ENCODE data around the gene SMIM38.
"Not testable (repeated sequence)": the region's sequence is repeated elsewhere in the genome, so short reads cannot be mapped to it uniquely, and the experiment has no call there.

Gene SMIM38

DNA sequence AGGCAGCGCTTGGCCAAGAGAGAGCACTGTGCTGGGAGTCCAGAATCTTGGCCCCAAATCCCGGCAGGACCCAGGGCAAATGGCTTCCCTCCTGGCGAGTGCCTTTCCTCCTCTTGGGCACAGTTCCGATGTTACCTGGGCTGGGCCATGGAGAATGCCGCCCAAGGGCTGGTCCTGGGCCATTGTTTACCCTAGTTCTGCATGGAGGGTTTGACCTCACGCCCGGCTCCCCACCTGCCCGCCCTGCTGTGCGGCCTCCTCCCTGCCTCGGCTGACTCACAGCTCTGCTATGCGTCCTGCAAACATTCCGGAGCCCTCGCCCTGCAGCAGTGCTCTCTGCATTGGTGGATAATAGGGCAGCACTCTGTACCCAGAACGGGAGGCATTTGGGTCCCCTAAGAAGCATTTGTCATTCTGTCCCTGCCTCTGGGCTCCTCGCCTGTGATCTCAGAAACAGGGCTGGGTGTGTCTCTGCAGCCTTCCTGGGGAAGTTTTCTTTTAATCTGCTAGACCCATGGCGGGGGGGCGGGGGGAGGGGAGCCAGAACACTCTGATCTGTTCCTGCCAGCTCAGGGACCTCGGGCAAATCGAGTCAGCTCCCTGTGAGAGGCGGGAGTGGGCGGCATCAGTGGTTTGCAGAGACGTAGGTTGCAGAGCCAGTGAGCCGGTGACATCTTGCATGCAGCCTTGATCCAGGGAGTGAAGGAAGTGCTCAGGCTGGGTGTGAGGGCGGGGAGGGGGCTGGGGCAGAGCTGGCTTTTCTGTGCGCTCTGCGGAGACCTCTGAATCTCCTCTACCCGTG is 32.9 kb upstream of the SMIM38 start:
- peak in 1 of 2 experiments; percentile 38 for DNase-seq

DNA sequence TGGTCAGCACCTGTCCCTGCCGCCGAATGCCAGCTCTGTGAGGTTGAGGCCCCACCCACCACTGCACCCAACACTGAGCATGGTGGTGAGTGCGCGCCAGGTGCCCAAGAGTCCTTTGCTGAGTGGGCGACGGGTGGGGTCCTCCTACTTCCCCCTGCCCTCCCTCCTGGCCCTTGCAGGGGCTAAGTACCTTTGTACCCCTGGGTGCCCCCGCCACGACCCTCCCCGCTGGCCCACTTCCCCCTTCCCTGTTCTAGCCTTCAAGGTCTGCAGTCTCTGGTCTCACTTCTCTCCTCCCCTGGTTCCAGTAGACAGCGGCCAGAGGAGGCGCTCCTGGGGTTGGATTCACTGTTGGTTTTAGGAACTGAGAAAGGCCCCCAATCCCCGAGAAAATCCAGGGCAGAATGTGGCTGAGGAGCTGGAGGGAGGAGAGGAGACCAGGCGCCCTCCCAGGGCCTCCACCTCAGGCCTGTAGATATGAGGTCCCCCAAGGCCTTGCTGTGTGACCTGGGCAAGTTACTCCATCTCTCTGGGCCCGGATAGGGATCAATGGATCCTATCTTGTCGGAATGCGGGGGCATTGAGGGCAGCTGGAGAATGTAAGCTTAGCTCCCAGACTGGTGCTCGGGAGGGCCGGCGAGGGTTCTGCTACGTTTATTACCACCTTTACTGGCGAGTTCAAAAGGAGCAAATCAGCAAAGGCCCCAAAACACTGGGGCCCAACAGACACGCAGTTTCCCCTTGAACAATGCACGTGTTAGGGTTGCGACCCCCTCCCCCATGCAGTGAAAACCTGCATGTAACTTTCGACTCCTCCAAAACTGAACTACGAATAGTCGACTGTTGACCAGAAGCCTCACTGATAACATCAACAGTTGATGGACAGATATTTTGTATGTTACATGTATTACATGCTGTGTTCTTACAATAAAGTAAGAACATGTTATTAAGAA is 31.9 kb upstream of the SMIM38 start:
- no peak for DNase-seq

DNA sequence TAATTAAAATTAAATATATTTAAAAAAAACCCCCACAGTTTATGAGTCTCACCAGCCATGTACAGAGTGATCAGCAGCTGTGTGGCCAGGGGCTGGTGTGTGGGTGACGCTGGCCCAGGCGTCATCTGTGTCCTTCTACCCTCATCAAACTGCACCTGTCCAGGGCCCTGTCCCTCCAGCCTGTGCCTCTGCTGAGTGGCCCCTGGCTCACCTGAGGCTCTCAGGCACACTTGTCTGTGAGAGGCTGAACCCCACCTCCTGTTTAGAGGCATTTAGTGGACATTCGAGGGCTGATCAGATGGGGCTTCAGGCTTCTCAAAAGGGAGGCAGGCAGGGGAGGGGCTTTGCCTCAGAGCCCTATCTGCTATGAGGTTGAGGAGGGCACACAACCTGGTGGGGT is 29.9 kb upstream of the SMIM38 start:
- DNase-seq = no peak

DNA sequence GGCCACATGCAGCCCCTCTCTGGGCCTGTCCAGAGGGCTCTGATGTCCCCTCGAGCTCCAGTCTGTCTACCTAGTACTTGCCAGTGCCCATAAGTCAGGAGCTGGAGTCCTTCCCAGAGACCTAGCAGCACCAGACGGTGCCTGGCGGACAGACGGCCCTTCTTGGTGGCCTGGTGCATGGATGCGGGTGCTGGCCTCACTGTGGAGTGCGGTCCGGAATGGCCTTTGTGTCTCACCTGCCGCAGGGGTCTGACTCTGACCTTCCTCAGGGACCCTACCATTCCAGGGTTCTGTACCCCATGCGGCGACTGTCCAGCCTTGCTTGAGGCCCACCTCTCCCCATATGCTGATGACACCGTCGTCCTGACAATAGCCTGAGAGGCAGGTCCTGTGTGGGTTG is 29.4 kb upstream of the SMIM38 start:
- no peak for DNase-seq

DNA sequence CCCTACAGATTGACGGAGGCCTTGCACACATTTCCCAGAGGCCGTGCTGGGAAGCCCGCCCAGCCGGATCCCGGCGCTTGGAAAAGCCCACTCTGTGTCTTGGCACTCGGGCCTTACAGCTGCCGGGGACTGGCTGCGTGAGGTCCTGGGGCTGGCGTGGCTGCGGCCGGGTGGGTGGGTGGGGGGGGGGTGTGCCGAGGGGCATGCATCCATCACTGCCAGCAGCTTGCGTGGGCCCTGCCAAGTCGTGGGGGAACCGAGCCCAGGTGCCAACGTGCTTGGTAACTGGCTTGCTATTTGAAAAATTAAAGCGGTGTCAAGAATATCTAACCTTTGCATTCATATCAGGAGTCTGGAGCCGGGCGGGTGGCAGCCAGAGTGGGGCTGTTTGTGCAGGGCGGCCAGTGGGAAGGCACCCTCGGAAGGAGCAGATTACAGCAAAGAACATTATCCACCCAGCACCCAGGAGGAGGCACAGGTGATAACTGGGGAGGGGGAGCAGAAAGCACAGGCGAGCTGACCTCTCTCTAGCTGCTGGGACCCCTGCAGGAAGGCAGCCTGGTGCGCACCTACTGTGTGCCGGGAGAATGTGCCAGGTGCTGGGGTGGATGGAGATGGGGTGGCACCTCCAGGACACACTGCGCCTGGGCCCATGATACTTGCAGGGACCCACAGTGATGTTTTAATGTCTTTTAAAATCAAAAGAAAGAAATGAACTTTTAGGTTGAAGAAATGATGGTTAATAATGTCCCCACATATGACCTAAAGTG is 28.5 kb upstream of the SMIM38 start:
- DNase-seq = no peak

DNA sequence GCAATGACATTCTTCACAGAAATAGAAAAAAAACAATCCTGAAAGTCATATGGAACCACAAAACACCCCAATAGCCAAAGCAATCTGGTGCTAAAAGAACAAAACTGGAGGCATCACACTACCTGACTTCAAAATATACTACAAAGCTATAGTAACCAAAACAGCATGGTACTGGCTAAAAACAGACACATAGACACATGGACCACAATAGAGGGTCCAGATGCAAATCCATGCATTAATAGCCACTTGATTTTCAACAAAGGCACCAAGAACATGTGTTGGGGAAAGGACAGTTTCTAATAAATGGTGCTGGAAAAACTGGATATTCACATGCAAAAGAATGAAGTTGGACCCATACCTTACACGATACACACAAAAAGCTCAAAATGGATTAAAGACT is 27.9 kb upstream of the SMIM38 start:
- DNase-seq = no peak

DNA sequence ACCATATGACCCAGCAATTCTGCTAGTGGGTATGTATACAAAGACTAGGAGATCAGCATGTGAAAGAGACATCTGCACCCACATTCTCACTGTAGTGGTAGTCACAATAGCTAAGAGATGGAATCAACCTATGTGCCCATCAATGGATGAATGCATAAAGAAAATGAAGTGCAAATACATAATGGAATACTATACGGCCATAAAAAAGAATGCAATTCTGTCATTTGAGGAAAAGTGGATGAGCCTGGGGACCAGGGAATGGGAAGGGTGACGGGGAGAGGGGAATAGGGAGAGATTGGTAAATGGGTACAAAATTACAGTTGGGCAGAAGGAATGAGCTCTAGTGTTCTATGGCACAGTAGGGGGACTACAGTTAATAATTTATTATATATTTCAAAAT is 26.7 kb upstream of the SMIM38 start:
- no peak for DNase-seq

DNA sequence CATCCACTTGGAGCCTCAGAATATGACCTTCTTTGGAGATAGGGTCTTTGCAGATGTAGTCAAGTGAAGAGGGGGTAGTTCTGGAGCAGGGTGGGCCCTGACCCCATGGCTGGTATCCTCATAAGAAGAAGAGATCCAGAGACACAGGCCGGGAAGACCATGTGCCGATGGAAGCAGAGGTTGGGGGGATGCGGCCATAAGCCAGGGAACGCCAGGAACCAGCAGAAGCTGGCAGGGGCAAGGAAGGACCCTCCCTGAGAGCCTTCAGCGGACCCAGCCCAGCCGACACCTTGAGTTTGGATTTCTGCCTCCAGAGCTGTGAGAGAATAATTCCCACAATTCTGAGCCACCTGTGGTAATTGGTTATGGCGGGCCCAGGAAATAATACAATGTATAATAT is 26.1 kb upstream of the SMIM38 start:
- no peak for DNase-seq

DNA sequence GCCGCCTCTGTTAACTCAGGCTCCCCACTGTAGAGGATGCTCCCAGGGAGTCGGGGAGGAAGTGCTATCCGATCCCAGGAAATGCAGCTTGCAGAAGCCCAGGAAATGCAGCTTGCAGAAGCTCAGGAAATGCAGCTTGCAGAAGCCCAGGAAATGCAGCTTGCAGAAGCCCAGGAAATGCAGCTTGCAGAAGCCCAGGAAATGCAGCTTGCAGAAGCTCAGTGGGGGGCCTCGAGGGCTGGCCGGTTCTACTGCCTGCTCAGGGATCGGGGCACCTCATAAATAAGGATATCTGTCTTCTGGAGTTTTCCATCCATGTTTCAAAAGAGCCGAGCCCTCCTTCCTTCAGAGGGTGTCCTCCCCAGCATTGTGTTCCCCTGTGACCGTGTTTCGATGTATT is 25.1 kb upstream of the SMIM38 start:
- DNase-seq = no peak

DNA sequence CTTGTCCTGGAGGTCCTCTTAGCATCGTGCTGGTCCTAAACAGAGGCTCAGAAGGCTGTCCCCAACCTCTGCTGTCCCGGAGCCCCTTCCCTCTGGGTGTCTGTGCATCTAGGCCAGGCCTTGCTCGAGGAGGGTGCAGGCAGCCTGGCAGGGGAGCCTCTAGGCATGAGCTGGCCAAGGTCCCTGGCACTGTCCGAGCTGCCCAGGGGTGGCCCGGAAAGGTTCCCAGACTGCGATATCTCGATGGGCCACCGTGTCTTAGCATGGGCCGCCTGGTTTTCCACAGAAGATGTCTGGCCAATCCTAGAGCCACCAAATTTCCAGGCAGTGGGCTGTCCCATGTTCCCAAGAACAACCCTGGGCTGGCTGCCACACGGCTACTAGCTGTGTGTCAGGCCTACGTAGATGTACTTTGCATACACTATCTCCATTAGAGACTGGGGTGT is 24.6 kb upstream of the SMIM38 start:
- DNase-seq = no peak

DNA sequence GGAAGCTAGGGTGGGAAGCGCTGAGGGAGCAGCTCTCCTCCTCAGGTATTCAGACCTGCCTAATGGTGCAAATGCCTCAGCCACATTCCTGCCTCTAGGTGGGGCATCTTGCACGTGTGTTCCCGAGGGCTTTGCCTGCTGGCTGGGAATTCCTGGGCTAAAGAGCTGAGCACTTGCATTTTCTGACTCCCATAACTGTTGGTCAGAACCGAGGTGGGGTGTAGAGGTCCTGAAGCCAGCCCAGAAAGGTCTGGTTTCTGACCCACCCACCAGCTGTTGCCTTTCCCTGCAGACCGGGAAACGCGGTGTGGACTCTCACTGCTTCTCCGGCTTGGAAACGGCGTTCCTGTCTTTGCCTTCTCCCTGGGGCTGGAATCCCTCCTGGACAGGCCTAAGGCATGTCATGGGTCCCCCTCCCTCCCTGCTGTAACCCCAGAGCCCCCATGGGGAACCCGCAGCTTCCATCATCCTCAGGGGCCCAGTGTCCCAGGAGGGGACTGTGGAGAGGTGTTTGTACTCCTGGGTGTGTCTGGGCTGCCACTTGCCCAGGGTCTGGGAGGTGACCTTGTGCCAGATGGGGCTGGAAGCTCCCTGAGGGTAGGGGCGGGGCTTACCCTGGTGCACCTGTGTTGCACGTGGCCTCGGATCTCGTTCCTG is 24.0 kb upstream of the SMIM38 start:
- peak; percentile 62 to 75 for DNase-seq

DNA sequence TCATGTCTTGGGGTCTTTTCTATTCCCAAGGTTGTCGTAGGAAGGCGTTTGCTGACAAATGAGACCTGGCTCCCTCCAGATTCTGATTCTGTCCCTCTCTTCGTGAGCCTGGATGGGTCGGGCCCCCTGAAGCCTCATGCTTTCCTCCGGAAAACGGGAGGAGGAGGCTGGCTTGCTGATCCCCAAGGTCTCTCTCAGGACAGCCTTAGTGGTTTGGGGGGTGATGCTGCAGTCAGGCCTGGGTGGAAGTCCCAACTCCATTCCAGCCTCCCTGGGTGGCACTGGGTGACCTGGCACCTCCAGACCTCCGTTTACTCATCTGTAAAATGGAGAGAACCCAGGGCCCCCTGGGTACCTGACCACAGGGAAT is 23.4 kb upstream of the SMIM38 start:
- DNase-seq = no peak

DNA sequence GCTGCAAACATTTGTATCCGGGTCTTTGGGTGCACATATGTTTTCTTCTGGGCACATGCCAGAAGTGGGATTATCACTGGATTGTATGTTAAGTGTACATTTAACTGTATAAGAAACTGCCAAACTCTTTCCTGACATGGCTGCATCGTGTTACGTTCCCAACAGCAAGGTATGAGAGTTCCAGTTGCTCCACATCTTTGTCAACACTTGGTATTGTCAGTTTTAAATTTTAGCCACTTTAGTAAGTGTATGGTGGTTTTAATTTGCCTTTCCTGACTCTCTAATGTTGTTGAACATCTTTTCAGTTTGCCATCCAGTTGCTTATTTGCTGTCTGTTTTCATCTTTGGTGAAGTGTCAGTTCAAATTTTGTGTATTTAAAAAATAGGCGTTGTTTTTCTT is 22.5 kb upstream of the SMIM38 start:
- no peak for DNase-seq

DNA sequence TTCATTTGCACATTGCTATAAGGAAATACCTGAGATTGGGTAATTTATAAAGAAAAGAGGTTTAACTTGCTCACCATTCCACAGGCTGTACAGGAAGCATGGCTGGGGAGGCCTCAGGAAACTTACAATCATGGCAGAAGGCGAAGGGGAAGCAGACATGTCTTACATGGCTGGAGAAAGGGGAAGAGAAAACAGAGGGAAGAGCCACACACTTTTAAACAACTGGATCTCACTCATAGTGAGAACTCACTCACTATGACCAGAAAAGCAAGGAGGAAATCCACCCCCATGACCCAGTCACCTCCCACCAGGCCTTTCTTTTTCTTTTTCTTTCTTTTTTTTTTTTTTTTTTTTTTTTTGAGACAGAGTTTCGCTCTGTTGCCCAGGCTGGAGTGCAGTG is 21.6 kb upstream of the SMIM38 start:
- DNase-seq = not testable (repeated sequence)

DNA sequence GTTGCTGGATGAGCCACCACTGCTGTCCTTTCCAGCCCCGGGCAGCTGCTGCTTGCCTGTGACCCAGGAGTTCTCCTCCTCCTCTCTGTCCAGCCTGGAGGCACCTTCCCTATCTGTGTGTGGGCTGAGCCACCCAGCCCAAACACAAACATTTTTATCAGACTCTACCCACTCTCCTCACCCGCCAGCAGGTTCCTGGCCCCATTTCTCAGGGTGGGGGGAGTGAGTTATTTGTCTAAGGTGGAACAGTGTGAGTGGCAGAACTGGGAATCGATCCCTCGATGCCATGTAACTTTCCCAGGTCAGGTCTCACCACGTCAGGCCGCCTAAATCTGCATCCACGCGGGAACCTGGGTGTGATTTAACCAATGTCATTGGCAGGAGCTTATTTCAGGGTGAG is 20.8 kb upstream of the SMIM38 start:
- DNase-seq = no peak

DNA sequence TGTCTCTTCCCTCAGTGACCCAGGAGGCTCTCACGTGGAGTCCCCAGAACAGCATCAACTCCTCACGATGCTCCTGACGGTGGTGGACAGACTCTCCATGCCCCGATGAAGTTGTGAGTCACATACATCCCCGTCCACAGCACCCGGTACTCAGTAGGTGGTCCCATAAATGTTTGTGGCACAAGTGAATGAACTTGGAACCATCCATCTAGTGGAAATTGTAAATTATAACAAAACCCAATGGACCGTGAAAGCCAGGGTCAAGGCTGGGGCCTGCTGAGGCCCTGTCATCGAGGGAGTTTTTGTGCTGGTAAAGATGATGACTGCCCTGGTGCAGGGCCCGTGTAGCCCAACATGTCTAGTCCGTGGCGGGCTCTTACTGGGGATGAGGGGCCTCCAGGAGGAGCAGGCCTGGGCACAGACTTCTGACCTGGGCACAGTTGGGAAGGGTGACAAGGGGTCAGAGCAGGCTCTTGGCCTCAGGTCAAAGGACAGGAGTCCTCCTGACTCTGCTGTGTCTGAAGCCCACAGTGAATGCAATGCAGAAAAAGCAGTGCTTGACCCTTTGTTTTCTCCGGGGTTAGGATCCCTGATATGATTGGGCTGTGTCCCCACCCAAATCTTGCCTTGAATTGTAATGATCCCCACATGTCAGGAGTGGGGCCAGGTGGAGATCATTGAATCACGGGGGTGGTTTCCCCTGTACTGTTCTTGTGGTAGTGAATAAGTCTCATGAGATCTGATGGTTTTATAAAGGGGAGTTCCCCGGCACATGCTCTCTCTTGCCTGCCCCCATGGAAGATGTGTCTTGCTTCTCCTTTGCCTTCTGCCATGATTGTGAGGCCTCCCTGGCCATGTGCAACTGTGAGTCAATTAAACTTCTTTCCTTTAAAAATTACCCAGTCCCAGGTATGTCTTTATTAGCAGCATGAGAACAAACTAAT is 20.0 kb upstream of the SMIM38 start:
- DNase-seq = no peak

DNA sequence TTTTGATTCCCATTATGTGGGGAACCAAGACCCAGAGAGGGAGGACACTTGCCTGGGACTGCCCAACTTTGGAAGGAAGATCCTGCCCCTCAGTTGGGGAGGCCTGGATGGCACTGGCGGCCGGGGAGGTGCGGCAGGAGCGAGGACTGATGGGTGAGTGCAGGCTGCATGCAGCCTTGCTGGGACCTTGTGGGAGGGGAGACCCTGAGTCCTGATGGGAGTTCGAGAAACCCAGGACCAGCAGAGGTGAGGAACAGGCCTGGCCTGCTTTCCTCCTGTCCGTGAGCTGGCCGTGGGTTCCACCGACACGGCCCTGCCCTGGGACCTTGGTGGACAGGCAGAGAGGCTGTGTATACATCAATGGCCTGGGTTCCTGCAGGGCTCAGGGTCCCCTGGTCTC is 19.3 kb upstream of the SMIM38 start:
- no peak for DNase-seq

DNA sequence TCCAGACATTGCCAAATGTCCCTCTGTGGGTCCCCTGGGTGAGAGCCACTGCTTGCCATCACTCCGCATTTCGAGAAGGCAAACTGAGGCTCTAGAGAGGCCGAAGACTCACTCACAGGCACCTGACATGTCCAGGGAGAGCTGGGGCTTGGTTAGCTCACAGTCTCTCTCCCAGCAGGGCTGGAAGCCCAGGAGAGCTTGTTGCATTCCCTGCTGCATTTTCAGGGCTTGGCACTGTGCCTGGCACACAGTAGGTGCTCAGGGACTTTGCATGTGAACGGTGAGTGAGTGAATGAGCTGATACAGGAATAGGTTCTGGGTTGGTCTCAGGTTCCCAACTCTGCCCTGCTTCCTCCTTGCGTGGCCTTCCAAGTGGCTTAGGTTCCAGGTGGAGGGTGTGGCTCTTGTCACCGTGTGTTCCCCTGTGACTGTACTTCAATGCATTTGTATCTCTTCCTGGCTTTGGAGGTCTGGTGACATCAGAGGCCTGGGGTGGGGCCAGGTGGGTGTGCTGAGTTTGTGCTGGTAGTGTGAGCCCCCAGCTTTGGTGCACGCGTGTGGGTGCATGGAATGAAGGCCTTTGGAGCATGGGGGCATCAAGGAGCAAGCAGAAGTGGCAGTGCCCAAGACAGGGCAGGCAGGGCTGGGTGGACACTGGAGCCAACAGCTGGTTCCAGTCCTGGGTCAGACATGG is 18.4 kb upstream of the SMIM38 start:
- no peak for DNase-seq

DNA sequence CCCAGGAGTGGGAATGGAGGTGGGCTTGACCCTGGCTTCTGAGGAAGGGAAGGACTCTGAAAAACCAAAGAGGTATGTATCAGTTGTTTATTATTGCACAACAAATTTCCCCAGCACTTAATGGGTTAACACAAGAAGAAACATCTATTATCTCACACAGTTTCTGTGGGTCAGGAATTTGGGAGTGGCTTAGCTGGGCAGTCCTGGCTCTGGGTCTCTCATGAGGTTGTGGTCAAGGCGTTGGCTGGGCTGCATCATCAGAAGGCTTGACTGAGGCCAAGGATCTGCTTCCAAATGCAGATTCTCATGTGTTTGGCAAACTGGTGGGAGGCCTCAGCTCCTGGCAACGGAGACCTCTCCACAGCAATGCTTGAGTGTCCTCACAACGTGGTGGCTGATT is 17.5 kb upstream of the SMIM38 start:
- no peak for DNase-seq

DNA sequence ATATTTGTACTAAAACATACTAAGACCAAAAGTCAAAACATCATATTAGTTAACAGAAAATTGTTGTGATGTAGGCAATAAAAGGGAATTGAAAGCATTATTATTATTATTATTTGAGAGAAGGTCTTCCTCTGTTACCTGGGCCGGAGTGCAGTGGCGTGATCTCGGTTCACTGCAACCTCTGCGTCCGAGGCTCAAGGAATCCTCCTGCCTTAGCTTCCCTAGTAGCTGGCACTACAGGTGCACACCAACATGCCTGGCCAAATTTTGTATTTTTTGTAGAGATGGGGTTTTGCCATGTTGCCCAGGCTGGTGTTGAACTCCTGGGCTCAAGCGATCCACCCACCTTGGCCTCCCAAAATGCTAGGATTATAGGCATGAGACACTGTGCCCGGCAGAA is 15.6 kb upstream of the SMIM38 start:
- not testable (repeated sequence) for DNase-seq

DNA sequence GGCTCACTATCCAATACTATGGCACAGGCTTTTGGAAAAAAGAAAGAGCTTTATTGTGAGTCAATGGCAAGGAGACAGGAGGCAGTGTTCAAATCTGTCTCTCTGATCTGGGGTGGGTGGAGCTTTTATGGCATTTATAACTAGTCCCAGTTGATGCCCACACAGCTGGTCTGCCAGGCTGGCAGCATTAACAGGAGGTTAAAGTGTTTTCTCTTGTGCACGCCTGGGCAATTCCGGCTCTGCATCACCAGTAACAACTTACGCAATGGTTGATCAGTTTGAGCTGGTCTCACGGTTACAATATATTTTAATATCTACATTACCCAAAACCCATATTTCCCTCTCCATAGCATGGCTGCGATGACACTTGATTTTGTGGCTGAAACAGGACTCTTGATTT is 15.1 kb upstream of the SMIM38 start:
- DNase-seq = no peak
